Left cardiac atrium (tissue), 4 donors: ENCODE measurements around the gene TRPM3. TPM values are rescaled to one million over a fixed set of nuclear protein-coding genes. Genes with fewer than 3 reads are reported as not detected.
"Not testable (repeated sequence)": the region's sequence is repeated elsewhere in the genome, so short reads cannot be mapped to it uniquely, and the experiment has no call there.

Experiments
- ATAC-seq, 2 donors: fragments of 200-7000 bp; cut with Tn5 transposase; one replicate each; pipeline ENCODE4 v1.9.1; 2020; ENCODE audit warnings: mild to moderate bottlenecking in 2 of 2, moderate library complexity in 2 of 2
- DNase-seq: peaks from one replicate; pipeline ENCODE4 v3.0.0-alpha.2; 2020
- intact Hi-C, 2 donors: fragments of 100-400 bp; cut with DNase I; formaldehyde crosslinking; loops; one replicate each; pipeline versions ENCODE4 v1.14.1 to v1.15.1; 2022 to 2023
- total RNA-seq, 2 donors: library from RNA; stranded (reverse); fragmentation: NEBNext Ultra II Directional; extraction: Animal tissue kit (Norgen Biotek cat#: 25700); gene quantifications; one replicate each; pipeline ENCODE4 v1.2.1, GENCODE V29; 2021
- donor health status: DM: no; HTN: yes; CAD: no.
- donor health status: DM: no; HTN: yes; CAD: no; lungs with severe emphysema.
- donor health status: DM: yes; HTN: yes; CAD: no.
- donor health status: Dilated cardiomyopathy.

TRPM3 gene
- total RNA-seq, 2 donors from 2014 or later: 0.71 to 1.2 TPM

DNA sequence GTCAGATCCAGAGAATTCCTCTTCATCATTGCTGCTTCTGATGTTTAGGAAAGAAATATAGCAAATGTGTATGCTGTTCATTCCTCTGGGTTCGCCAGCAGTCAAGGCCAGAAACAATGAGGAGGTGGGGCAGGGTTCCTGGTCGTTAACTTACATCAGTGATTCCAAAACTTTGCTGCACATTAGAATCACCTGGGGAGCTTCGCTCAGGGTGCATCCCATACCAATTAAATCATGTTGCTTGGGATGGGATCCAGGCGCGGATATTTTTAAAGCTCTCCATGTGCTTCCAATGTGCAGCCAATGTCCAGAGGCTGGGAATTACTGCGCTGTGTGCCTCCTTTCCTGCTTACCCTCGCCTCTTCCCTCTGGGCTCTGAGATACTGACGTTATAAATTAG, 479.1 kb downstream of the TRPM3 start:
- DNase-seq: no peak
- no peak for ATAC-seq
- intact Hi-C loops: loop anchor here (5.0 to 10.0 kb wide), 2 partner anchors 360 to 602 kb away; no protein-coding TSS in a partner anchor

DNA sequence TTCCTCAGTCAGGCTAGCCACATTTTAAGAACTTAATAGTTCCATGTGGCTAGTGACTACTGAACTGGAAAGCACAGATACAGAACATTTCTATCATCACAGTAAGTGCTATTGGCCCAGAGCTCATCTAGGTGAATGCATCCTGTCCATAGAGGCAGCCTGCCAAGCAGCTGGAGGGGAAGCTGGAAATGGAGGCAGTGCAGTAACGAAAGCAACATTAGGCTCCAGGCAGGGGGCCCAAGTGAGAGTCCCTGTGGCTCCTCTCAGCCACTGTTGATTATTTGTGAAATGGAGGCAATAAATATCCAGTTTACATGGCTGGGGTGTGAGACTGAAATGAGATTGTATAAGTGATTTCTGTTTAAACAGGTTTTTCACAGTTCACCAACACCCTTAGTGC, 479.8 kb downstream of the TRPM3 start:
- intact Hi-C loops: loop anchor here (2.0 to 10.0 kb wide), 3 partner anchors 361 to 609 kb away; no protein-coding TSS in a partner anchor
- ATAC-seq (no peak), DNase-seq (no peak)

DNA sequence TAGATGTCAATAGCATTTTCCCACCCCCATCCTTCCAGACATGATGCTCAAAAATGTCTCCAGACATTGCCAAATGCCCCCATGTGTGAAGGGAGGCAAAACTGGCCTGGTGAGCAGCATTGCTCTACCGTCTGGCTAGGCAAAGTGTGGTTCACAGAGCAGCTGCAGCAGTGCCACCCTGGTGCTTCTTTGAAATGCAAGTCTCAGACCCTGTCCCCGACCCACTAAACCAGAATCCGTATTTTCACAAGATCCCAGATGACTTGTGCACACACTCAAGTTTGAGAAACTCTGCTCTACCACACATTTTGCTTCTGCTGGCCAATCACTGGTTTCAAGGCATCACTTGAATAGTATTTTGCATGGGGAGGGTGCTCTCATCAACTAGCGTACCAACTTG, 480.4 kb downstream of the TRPM3 start:
- intact Hi-C loops: loop anchor here (2.0 to 10.0 kb wide), 3 partner anchors 361 to 610 kb away; no protein-coding TSS in a partner anchor
- no peak for DNase-seq
- ATAC-seq: no peak

DNA sequence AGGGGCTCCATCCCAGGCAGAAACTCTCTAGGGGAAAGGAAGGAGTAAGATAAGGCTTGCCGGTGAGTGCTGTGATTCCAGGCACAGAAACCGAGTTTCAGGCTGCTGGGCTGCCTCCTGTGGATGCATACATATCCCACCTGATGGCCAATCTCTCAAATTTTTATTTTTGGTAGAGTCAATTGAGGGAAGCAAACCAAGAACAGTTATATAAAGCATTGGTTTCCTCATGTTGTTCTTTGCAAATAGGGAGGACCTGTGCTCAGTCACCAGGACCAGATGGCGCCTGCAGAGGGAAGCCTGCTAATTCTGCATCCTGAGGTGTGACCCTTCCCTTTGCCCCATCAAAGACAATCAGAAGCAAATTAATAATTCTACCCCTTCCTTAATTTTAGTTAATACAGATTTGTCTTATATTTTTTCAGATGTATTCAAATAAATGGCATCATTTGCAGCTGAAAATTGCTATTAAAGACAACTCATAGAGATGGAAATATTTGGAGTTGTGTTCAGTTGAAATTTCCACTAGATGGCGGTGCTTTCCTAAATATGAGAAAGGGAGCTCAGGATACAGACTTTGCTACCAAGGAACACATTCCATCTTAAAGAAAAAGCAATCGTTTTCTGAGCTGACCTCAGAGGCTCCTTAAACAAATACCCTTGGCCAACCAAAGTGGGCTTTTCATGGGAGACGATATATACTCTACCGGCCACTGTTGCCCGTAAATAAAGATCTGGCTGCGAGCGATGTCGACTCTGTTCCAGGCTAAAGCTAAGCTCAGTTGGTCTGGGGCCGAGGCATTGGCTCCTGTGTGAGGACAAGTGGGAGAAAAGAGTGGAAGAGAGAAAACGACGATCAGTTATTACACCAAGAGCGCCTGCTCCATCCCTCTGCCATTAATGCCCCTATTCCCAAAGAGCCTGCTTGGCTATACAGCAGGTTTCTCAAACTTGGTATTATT, 481.3 kb downstream of the TRPM3 start:
- ATAC-seq (peak; percentile 57 to 59), DNase-seq (no peak)
- intact Hi-C loops: loop anchor here (2.0 to 10.0 kb wide), 3 partner anchors 362 to 611 kb away; no protein-coding TSS in a partner anchor

DNA sequence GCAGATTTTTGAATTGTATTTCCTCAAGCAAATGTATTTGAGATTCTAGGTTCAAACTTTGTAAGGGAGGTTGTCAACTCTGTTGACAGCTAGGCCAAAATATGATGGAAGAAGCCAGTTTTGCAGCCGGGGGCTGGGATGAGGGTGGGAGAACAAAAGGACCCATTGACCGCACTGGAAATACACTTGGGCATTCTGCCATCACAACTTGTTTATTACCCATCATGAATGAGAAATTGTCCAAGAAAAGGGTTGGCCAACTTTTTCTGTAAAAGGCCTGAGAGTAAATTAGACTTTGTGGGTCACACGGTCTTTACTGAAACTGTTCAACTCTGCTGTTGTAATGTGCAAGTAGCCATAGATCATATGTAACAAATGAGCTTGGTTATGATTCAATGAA, 485.6 kb downstream of the TRPM3 start:
- ATAC-seq: no peak
- intact Hi-C loops: no loop called here

DNA sequence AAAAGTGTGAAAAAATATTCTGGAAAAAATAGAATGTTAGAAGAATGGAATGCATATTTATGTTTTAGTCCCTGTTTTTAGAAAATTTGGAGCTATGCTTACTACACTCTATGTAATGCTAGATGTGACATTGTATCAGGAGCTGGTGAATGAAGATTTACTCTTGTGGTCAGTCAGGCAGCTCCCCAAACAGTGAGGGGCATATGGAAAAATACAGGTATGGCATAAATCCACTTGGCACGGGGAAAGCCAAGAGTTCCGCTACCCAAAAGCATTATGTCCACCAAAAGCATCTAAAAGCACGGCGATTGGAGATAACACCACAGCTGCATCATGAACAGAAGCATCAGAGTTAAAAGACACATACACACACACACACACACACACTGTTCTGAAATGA, 486.7 kb downstream of the TRPM3 start:
- DNase-seq (no peak), ATAC-seq (no peak)
- intact Hi-C loops: no loop called here

More for the DNA sequence above, 485.6 kb downstream of the TRPM3 start:
- no peak for DNase-seq

DNA sequence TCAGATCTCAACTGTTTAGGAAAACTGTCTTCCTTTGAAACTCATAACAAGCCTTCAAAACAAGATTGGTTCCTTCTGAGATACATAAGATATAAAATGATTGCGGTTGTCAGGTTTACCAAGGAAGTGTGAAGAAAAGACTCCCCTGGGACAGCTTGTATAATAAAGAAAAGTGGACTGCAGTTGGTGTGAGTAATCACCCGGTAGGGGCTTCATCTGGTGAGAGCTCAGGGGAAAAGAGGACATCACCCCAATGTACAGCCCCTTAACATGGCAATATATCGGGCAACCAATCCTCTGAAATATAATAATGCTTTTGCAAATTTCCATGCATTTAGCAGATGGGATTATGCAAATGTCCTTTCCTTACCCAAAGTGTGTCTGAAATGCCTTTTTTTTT, 490.4 kb downstream of the TRPM3 start:
- intact Hi-C loops: no loop called here
- no peak for DNase-seq
- no peak for ATAC-seq

DNA sequence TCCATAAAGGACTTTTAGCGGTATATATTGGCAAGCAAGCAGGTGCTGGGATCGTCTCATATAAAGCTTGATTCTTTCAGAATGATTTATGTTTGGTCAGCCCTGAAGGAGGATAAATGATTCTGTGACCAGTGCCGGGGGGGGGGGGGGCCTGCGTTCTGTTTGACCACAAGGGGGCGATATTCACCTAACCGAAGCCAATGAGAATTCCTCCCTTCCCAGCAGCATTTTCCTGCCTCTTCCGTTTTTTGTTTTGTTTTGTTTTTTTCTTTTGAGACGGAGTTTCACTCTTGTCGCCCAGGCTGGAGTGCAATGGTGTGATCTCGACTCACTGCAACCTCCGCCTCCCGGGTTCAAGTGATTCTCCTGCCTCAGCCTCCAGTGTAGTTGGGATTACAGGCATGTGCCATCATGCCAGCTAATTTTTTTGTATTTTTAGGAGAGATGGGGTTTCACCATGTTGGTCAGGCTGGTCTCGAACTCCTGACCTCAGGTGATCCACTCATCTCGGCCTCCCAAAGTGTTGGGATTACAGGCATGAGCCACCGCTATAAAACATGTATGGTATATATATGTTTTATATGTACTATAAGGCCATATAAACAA, 492.2 kb downstream of the TRPM3 start:
- DNase-seq, ATAC-seq, intact Hi-C loops: not testable (repeated sequence)

DNA sequence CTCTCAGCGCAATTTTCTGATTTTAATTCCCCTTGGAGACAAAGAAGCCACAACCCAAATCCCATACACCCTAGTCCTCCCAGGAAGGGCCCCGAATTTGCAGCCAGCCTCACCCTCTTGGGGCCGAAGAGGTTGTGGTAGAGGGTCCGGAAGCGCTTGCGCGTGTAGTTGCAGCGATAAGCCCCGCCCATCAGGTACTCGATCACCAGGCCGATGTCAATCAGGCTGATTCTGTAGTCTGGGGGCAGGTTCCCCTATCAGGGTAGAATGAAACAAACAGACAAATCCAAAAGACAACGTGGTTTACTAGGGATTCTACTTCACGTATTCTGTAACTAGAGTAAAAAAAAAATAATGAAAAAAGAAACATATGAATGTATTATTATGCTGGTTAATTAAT, 496.3 kb downstream of the TRPM3 start:
- ATAC-seq: no peak
- DNase-seq: no peak
- intact Hi-C loops: no loop called here

DNA sequence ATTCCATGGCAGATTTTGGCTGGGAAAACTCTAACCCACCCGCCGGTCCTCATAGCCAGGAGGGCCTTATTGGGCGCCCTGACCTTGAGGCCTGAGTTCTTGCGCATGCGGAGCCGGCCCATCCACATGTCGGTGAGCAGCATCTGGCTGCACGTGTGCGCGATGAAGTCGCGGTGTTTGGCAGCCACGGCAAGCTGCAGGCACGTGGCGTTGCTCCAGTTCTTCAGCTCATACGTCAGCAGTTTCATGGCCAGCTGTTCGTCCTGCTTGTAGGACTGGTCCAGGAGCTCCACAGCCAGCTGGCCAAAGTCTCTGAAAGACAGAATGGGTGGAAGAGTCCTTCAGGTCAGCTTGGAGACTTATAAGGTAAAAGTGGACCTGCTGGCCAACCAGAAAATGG, 502.6 kb downstream of the TRPM3 start:
- DNase-seq (peak; percentile 50), ATAC-seq (peak; percentile 36 to 47)
- intact Hi-C loops: no loop called here

DNA sequence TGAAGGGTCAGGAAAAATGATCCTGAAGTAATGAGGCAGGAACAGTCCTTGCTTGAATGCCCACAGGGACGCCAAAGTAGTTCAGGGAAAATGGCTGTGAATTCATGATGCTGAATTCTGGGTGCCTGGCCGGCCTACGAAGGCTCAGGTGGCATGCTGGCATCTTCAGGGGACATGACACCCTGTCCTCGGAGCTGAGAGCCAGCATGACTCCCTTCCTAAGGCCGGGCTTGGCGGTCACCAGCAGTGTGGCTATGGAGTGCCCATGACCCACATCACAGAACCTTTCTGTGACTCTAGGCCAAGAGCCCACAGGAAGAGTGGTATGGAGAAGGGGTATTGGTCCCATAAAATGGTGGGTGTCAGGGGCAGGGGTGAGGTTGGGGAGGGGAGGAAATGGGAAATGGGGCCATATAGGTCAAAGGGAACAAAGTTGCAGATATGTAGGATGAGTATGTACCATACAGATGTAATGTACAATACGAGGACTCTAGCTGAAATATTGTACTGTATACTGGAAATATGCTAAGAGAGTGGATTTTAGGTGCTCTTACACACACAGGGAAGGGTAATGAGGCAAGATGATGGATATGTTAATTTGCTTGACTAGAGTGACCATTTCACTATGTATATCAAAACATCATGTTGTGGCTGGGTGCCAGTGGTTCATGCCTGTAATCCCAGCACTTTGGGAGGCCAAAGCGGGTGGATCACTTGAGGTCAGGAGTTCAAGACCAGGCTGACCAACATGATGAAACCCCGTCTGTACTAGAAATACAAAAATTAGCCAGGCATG, 504.2 kb downstream of the TRPM3 start:
- DNase-seq (no peak), ATAC-seq (peak in 1 of 2 donors; percentile 8)
- intact Hi-C loops: no loop called here

DNA sequence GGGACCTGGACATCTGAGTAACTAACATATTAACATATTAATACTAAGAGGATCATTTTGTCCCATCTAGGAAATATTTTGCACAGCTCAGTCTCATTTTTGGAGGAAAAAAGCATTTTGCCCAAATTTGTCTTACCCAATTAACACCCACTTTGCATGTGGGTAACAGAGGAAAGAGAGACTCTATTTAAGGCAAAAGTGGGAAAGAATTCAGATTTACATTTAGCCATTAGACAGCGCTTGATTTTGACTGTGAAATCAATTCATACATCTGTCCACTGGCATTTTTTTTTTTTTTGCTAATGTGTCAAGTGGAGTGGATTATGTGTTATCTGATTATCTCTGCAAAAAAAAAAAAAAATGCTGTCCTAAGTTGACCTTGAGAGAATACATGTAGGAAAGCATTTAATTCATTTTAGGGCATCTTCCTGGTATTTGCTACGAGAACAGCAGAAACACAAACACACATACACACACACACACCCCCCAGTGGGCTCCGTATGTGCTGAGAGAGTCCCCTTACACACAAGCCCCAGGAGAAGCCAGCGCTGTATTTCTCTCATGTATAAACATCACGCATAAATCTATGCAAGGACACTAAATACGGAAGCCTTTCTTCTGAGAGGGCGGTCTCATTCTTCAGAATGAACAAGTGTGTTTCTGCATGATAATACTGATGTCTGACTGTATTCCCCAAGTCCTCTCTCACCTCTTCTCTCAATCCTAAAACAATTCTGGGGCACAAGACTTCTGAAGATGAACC, 505.0 kb downstream of the TRPM3 start:
- DNase-seq (no peak), ATAC-seq (no peak)
- intact Hi-C loops: no loop called here

DNA sequence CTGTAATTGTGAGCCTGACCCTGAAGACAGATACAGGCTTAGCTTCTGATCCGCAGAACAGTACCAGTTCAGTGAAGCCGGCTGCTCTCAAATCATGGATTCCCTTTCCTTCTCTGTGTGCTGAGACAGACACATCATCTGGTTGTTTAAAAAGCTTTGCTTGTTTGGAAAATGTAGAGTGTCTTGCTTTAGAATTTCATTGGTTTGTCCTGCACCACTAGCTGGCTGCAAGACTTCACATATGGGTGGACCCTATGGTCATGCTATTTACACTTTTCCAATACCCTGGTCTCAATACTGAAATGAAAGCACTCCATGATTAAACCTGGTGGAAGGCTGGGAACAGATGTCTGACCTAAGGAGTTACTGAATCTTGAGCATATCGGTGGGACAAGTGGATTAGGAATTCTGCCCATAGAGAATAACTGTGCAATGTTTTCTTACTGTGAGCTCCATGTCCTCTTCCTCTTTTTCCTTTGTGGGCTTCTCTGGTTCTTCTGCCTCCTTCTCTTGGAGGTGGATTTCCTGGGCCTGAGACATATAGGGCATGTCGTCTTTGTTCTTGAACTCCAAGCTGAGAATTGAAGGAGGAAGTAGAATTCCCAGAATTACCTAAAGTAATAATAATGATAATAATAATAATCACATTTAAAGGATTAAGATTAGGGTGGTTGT, 505.8 kb downstream of the TRPM3 start:
- intact Hi-C loops: no loop called here
- ATAC-seq: peak in 1 of 2 donors; percentile 12
- no peak for DNase-seq

DNA sequence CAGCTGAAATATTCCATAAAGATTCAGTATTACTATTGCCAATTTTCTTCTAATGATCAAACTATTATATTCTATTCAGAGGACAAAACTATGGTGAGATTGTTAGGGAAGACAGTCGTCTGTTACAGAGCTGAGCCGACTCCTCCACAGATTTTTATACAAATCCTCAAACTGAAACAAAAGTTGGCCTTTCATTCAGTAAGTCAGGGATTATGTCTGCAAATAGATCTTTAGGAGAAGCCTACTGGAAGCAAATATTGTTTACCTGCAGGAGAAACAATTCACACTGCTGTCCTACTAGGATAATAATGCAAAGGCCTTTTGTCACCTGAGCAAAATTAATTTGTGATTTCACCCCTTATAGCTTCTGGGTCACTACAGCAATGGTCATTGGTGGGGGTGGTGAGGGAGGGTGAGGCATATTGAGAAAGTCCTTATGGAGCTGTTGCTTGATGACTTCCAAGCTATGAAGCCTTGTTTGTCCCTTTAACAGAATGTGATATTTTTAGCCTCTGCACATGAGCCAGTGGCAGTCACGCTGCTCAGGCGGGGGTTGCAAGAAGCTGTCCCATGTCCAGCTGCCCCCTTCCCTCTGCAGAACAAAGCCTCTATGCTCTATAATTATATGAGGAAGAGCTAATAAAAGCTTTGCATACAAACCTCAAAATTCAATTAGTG, 506.5 kb downstream of the TRPM3 start:
- DNase-seq (no peak), ATAC-seq (peak; percentile 63 to 83)
- intact Hi-C loops: no loop called here

DNA sequence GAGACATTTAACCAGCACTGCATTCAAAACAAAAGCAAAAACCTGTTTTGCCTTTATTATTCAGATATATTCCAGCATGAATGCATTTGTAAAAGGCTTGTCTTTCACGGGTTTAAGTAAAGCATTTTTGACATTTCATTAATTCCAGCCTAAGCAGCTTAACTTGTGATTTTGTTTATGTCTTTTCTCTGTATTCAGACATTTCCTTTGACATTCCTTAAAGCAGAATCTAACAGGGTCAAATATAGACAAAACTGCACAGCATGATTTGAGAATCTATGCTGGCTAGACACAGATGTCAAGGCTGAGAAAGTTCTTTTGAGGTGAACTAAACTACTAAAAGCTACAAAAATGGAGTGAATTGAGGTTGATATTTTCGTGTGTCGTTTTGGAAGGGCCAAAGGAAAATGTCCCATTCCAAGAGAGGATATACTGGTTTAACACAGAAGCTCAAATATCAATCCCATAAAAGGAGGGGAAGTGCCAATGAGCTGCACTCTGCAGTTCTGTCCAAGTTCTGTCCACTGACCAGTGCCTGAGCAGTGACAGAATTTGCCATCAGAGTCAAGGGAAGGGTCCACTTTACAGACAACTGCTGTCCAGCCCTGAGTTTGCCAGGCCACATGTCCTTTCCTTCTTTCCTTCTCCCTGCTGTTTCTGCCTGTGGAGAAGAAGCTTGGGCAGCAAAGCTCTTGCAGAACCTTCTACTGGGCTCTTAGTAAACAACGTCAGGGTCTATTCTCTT, 508.2 kb downstream of the TRPM3 start:
- no peak for DNase-seq
- intact Hi-C loops: no loop called here
- peak in 1 of 2 donors; percentile 21 for ATAC-seq

DNA sequence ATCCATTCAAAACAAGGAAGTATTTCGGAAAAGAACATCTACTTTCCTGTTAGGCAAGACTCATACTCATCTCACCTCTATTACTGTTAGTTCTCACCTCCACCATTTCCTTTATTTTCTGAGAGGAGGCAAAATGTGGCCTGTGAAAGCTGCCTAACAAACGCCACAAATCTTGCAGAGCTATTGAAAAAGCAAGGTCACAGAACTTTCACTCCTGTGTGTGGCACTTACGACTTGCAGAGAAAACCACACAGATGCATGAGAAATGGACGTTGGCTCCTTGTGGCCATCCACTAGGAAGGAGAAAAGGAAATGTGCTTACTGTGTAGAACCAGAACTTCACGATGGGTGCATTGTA, 511.2 kb downstream of the TRPM3 start:
- DNase-seq (no peak), ATAC-seq (no peak)
- intact Hi-C loops: no loop called here
